Embryonic facial prominence (tissue), 1 donor: ENCODE data around the gene NKAIN4.

Experiments used
- DNase-seq: peaks from one replicate; pipeline ENCODE4 v3.0.0-alpha.2; 2016; ENCODE audit errors: extremely low spot score

NKAIN4 gene

GRCh38 chr20:63288581-63289251, 34.5 kb upstream of the NKAIN4 start:
- no peak for DNase-seq

DNA sequence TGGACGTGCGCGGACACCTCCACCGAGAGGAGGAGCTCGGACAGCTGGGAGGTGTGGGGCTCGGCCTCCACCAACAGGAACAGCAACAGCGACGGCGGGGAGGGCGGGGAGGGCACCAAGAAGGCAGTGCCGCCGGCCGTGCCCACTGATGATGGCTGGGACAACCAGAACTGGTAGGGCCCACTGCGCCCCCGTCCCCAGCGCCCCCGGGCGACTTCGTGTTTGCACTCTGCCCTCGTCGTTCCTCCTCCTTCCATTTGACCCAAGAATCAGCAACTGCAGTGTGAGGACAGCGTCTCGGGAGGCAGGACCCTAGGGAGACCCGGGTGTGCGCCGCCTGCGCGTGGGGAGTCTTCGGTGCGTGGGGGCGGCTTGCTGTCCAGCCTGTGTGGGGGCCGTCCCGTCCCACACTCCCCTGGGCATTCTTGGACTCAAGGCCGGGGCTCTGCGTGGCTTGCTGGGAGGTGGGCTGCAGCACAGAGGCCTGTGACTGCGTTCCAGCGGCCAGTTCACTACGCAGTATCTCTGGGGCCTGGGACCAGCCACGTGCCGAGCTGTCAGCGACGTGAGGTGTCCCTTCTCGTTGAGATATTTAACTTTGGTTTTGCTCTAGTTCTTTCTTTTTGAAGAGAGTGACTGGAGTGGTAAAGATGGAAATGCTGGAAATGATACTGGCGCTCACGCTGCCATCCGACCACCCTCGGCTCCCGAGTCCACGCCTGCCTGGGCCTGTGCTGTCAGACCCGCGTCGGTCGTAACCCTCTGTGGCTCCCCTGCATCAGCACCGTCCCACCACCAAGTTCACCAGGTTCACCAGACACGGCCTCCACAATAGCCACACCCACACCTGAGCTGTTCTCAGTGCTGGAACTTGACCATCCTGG, 33.7 kb upstream of the NKAIN4 start:
- DNase-seq, result no peak

- DNase-seq, result no peak
Measured at GRCh38 chr20:63286781-63287696, 32.8 kb upstream of the NKAIN4 start.

- DNase-seq, result no peak
Measured at GRCh38 chr20:63285636-63286615, 31.7 kb upstream of the NKAIN4 start.

DNA sequence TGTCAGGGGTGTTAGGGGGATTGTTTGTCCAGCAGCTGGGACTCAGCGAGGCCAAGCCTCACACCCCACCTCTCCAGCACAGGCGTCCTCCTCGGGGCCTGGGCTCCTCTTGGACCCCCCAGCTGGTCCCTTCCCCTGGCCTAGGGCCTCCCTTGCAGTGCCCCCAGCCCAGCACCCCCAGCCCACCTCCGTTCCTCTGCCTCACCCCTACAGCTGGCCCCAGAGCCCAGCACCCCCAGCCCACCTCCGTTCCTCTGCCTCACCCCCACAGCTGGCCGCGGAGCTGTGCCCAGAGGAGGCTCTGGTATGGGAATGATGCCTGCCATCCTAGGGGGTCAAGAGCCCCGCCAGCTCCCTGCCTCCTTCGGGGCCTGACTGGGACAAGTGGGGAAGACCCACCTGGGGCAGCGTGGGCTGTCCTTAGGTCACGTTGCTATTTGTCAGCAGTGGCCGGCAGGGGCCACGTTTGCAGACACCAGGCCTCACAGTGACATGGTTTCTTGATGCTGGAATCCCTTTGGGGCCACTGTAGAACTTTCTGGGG, 30.8 kb upstream of the NKAIN4 start:
- DNase-seq, result no peak

GRCh38 chr20:63284544-63284949, 30.3 kb upstream of the NKAIN4 start:
- no peak for DNase-seq

- DNase-seq, result no peak
Measured at GRCh38 chr20:63284083-63284440, 29.8 kb upstream of the NKAIN4 start.

- no peak for DNase-seq
Measured at GRCh38 chr20:63283397-63284082, 29.3 kb upstream of the NKAIN4 start.

DNA sequence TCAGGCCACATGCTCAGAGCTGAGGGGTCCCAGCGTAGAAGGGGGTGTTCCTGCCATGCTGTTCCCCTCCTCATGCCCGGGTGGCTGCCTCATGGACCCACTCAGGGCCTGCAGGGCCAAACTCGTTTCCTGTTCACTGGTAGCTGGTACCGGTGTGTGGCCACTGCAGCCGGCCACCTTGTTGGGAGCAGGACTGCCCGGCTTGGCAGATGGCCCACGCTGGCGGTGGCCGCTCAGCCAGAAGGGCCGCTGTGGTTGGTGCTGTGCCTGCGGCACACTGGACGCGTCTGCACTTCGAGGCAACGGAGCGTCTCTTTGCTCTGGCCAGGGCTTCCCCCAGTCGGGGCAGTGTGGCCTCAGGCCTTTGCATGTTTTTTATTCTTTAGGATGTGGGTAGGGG, 28.7 kb upstream of the NKAIN4 start:
- no peak for DNase-seq

DNA sequence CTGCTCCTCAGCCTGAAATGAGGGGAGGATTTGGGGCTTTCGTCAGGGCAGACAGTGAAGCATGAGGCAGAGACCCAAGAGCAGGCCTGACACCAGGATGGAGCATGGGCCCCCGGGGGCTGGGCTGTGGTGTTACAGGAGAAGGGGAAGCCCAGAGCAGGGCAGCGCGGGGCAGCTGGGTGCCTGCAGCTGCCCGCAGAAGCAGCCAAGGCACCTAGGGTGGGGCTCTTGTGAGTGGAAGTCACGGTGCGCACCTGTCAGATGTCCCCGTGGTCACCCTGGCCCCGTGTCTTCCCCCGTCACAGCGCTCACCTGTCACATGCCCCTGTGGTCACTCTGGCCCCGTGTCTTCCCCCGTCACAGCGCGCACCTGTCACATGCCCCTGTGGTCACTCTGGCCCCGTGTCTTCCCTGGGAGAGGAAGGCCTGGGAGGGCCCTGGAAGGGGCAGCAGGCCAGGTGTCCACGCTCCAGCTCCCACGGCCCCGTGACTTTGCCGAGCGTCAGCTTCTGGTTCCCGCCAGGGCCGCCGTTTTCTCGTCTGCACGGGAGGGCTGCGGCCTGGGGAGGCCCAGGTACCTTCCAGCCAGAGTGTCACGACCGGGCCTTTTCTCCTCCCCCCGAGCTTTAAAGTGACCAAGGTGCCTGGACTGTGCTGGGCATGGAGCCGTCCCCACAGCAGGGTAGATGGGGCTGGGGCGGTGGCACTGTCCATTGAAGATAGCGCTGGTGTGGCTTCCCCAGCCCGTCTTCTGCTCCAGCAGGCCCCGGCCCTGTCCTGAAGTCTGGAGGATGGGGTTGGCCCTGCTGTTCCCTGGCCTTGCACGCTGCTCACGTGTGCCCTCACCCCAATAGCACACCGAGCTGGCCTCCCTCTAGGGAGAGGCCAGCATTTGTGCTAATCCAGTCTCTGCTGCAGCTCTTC, 27.7 kb upstream of the NKAIN4 start:
- DNase-seq, result no peak

GRCh38 chr20:63280929-63281545, 26.8 kb upstream of the NKAIN4 start:
- no peak for DNase-seq

- DNase-seq, result no peak
Measured at GRCh38 chr20:63280371-63280770, 26.1 kb upstream of the NKAIN4 start.

GRCh38 chr20:63279931-63280330, 25.7 kb upstream of the NKAIN4 start:
- no peak for DNase-seq

DNA sequence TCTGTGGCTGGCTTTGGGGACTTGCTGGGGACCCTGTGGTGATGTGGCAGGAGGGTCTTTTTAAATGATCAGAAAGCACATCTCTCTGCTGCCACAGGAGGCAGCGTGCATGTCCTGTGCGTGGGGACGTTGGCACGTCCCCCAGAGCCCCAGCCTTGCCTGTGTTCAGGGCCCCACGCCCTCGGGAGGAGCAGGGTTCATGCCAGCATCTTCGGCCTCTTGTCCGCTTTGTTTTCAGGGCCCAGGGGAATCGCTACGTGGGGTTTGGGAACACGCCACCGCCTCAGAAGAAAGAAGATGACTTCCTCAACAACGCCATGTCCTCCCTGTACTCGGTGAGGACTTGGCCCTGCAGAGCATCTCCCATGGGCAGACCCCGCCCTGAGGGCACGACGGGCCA, 24.4 kb upstream of the NKAIN4 start:
- no peak for DNase-seq

- DNase-seq, result no peak
Measured at GRCh38 chr20:63277466-63278272, 23.4 kb upstream of the NKAIN4 start.

GRCh38 chr20:63276956-63277355, 22.7 kb upstream of the NKAIN4 start:
- no peak for DNase-seq

- no peak for DNase-seq
Measured at GRCh38 chr20:63275825-63276224, 21.6 kb upstream of the NKAIN4 start.
